Lower leg skin (tissue), 3 donors: ENCODE data around the gene PRR23C.

Experiments
- POLR2A ChIP-seq, 2 donors: fragments of 450-650 bp; IDR thresholded peaks; one replicate each; pipeline ENCODE4 v1.6.1; 2016 to 2017; ENCODE audit warnings: antibody characterized with exemption in 2 of 2, mild to moderate bottlenecking in 1 of 2, moderate library complexity in 1 of 2
- TF ChIP-seq, protein P1 (sequence below), 3 donors: fragments of 450-650 bp; IDR thresholded peaks; one replicate each; pipeline ENCODE4 v1.5.1; 2016; ENCODE audit warnings: antibody characterized with exemption in 3 of 3, mild to moderate bottlenecking in 3 of 3, moderate library complexity in 2 of 3

GRCh38 chr3:139020868-139021234, 23.8 kb downstream of the PRR23C start, which contains the start of gene PRR23B:
- TF ChIP-seq, protein P1, sequence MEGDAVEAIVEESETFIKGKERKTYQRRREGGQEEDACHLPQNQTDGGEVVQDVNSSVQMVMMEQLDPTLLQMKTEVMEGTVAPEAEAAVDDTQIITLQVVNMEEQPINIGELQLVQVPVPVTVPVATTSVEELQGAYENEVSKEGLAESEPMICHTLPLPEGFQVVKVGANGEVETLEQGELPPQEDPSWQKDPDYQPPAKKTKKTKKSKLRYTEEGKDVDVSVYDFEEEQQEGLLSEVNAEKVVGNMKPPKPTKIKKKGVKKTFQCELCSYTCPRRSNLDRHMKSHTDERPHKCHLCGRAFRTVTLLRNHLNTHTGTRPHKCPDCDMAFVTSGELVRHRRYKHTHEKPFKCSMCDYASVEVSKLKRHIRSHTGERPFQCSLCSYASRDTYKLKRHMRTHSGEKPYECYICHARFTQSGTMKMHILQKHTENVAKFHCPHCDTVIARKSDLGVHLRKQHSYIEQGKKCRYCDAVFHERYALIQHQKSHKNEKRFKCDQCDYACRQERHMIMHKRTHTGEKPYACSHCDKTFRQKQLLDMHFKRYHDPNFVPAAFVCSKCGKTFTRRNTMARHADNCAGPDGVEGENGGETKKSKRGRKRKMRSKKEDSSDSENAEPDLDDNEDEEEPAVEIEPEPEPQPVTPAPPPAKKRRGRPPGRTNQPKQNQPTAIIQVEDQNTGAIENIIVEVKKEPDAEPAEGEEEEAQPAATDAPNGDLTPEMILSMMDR (IDR thresholded peaks at IDR 0.05) = no peak
- no peak for TF ChIP-seq POLR2A (IDR thresholded peaks at IDR 0.05)
